Calu3 (cell line): ENCODE measurements around the gene SLC12A7. TPM values are rescaled to one million over a fixed set of nuclear protein-coding genes. Genes with fewer than 3 reads are reported as not detected.
"Not testable (repeated sequence)": the region's sequence is repeated elsewhere in the genome, so short reads cannot be mapped to it uniquely, and the experiment has no call there.

Experiments
- BruUV-seq: library from RNA; stranded (reverse); fragments of 400-500 nt; replicated peaks from 2 replicates; lab custom pipeline; 2021; lab: Mats Ljungman, UMichigan
- CTCF ChIA-PET: fragments of 300-600 bp; sonication (Branson Sonifier 250); formaldehyde crosslinking; loops from one replicate; lab custom pipeline; 2022; ENCODE audit warnings: antibody characterized with exemption; lab: Charles Lee
- DNase-seq: peaks from one replicate; pipeline ENCODE4 v3.0.0; 2022
- H3K27ac Mint-ChIP-seq: one replicate; pipeline ENCODE4 v1.8.0; 2022; ENCODE audit warnings: mixed read lengths; ENCODE audit not compliant: unreplicated experiment
- H3K27me3 Mint-ChIP-seq: one replicate; pipeline ENCODE4 v1.8.0; 2022; ENCODE audit warnings: mixed read lengths; ENCODE audit not compliant: unreplicated experiment
- H3K36me3 Mint-ChIP-seq: one replicate; pipeline ENCODE4 v1.8.0; 2022; ENCODE audit warnings: mild to moderate bottlenecking, moderate library complexity, mixed read lengths; ENCODE audit not compliant: insufficient read depth, unreplicated experiment
- H3K4me1 Mint-ChIP-seq: one replicate; pipeline ENCODE4 v1.8.0; 2022; ENCODE audit warnings: mild to moderate bottlenecking, low read depth, mixed read lengths; ENCODE audit not compliant: unreplicated experiment
- H3K4me3 Mint-ChIP-seq: one replicate; pipeline ENCODE4 v1.8.0; 2022; ENCODE audit warnings: mild to moderate bottlenecking, low read depth, moderate library complexity, mixed read lengths; ENCODE audit not compliant: unreplicated experiment
- H3K9me3 Mint-ChIP-seq: one replicate; pipeline ENCODE4 v1.8.0; 2022; ENCODE audit warnings: low read depth, mixed read lengths; ENCODE audit not compliant: unreplicated experiment
- intact Hi-C: fragments of 100-400 bp; cut with micrococcal nuclease; formaldehyde crosslinking; loops from one replicate; pipeline ENCODE4 v1.10.0; 2022; ENCODE audit not compliant: unreplicated experiment
- total RNA-seq: library from RNA; stranded (reverse); gene quantifications from 2 replicates; pipeline ENCODE4 v1.2.3, GENCODE V29; 2022
- TF ChIP-seq, protein P1 (sequence below): fragments of 200-600 bp; IDR thresholded peaks from one replicate; pipeline ENCODE4 v1.8.0; 2022; ENCODE audit warnings: antibody characterized with exemption; ENCODE audit not compliant: unreplicated experiment

Gene SLC12A7
- total RNA-seq, 1 experiment from 2014 or later, result 82.3 TPM

DNA sequence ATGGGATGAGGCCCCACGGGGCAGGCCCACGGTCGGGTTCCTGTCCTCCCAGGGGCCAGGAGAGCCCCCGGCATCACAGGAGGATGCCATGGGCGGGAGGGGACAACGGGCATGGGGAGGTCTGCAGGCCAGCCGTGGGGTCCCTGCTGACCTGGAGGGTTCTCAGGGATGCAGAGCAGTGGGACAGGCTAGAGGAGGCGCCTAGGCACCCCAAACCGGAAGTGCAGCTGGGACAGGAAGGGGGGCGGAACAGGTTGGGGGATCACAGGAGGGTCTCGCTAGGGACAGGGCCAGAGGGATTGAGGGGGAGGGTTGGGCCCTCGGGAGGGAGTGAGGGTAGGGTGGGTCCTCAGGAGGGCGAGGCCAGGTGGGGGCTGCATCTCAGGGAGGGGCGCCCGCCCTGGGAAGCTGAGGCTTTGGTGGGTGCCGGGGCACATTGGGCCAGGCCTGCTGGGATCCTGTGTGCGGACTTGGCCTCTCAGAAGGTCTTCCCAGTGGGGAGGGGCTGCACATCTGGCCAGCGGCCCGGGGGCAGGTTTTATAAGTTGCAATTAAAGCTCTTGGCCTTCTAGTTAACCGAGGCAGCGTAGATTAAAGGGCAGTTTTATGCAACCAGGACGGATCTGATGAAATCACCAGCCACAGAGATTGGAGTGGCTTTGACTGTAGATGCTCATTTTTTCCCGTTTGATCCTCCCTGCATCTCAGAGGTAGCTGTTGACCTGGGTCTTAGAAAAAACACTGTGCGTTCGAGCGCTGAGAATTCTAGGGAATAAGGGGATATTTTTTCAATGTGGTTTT lies 83.2 kb downstream of the SLC12A7 start:
- Mint-ChIP-seq H3K27me3 (peaks cover 37% of the 10 kb centered on the region), H3K27ac (no peak overlapping the region)

DNA sequence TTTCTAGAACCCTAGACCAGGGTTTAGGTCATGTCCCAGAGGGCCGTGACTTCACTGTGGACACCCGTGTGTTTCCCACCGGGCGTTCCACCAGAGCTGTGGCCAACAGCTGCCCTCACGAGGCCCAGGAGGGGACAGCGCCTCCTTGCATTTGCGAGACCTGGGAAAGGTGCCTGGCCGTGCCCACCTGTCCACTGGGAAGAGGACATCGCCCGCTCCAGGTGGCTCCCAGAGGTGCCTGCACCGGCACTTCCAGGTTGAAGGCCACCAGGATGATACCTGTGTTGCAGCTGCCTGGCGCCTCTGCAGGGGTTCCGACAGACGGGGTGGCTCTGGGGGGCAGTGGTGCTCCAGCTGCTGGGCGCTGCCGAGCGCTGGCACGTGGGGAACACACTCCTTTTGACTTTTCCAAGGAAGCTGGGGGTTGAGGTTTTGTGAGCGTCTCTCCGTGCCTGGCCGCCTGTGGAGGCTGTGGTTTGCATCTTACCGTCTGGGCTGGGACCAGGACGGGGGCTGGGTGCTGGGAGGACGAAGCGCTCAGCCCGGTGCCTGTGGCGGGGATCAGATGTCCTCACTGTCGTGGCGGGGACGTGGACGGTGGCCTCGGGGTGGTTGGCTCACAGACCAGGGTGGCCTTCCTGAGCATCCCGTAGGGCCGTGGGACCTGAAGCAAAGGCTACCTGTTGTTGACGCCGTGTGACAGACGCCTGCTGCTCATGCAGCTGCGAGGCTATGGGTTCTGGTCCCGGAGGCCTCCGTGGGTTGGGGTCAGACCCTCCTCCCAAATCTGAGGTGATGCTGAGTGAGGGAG lies 84.0 kb downstream of the SLC12A7 start:
- DNase-seq, result no peak

More for the DNA sequence above, 83.2 kb downstream of the SLC12A7 start:
- Mint-ChIP-seq H3K36me3 (no peaks in the 10 kb centered on the region), H3K4me1 (no peaks in the 10 kb centered on the region), H3K9me3 (no peaks in the 10 kb centered on the region), H3K4me3 (no peak overlapping the region)
- DNase-seq, result no peak
- CTCF ChIA-PET, result interaction anchor here (0.5 kb wide), 1 partner anchor 134 kb away, joined by 5 read pairs; no protein-coding TSS in a partner anchor
- no TSS peak for BruUV-seq
- intact Hi-C loops, result no loop called here
- TF ChIP-seq, protein P1, sequence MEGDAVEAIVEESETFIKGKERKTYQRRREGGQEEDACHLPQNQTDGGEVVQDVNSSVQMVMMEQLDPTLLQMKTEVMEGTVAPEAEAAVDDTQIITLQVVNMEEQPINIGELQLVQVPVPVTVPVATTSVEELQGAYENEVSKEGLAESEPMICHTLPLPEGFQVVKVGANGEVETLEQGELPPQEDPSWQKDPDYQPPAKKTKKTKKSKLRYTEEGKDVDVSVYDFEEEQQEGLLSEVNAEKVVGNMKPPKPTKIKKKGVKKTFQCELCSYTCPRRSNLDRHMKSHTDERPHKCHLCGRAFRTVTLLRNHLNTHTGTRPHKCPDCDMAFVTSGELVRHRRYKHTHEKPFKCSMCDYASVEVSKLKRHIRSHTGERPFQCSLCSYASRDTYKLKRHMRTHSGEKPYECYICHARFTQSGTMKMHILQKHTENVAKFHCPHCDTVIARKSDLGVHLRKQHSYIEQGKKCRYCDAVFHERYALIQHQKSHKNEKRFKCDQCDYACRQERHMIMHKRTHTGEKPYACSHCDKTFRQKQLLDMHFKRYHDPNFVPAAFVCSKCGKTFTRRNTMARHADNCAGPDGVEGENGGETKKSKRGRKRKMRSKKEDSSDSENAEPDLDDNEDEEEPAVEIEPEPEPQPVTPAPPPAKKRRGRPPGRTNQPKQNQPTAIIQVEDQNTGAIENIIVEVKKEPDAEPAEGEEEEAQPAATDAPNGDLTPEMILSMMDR, result no peak

DNA sequence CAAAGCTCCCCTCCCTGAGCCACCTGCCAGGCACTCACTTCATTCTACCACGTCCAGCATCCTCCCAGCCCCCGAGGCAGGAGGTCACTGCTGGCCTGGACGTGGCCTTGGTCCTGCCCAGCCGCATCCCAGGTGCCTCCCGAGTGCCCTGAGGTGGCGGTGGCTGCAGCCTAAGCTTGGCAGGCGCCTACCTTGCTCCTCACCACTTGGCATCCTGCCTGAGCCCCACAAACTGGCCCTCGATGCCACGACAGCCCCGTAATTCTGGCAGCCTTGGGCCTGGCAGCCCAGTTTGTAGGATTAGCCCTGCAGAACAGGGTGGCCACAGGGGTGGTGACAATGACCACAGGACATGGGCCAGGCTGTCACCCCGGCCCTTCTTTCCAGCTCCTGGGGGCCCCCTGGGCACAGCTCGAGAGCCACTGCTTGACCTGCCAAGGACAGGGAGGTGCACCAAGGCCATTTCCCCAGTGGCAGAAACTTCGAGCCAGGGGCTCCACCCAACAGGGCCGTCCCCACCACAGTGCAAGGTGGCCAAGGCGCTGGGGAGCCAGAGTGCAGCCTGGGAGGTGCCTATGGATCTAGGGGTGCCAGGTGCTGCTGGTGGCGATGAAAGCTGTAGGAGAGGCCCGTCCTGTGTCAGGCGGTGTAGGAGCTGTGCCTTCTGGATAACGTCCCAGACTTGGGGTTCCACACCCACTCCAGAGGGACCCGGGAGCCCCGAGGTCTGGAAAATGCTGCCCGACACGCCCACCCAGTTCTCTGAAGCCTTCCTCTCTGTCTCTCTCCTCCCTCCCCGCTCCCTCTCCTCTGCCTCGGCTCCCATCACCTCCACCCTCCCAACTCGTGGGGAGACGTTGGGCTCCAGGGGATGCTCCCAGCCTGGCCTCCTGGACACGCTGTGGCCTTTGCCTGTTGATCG lies 84.9 kb downstream of the SLC12A7 start:
- TF ChIP-seq, protein P1, result no peak
- DNase-seq, result no peak
- intact Hi-C loops, result no loop called here
- Mint-ChIP-seq H3K9me3 (no peaks in the 10 kb centered on the region), H3K4me3 (no peak overlapping the region), H3K27me3 (peaks cover 32% of the 10 kb centered on the region), H3K27ac (no peak overlapping the region), H3K4me1 (no peaks in the 10 kb centered on the region), H3K36me3 (no peaks in the 10 kb centered on the region)
- CTCF ChIA-PET, result no interaction called here
- no TSS peak for BruUV-seq

More for the DNA sequence above, 84.0 kb downstream of the SLC12A7 start:
- H3K4me3 Mint-ChIP-seq, result no peak overlapping the region
- H3K36me3 Mint-ChIP-seq, result no peaks in the 10 kb centered on the region
- intact Hi-C loops, result no loop called here
- TF ChIP-seq, protein P1, result no peak
- no peaks in the 10 kb centered on the region for H3K9me3 Mint-ChIP-seq
- CTCF ChIA-PET, result no interaction called here
- peaks cover 32% of the 10 kb centered on the region for H3K27me3 Mint-ChIP-seq
- H3K4me1 Mint-ChIP-seq, result no peaks in the 10 kb centered on the region
- BruUV-seq, result no TSS peak
- H3K27ac Mint-ChIP-seq, result no peak overlapping the region

DNA sequence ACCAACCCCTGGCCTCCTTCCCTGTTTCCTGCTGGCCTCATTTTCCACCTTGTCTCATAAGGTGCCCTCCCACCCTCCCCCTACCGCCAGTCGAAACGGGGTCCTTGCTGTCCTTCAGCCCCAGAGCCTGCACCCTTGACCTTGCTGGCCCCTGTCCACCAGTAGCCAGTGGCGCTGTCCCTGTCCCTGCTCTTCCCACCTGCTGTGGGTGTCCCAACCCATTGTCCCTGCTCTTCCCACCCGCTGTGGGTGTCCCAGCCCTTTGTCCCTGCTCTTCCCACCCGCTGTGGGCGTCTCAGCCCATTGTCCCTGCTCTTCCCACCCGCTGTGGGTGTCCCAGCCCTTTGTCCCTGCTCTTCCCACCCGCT lies 89.9 kb downstream of the SLC12A7 start:
- H3K27ac Mint-ChIP-seq, H3K9me3 Mint-ChIP-seq, DNase-seq, CTCF ChIA-PET, intact Hi-C loops, BruUV-seq, H3K4me3 Mint-ChIP-seq, H3K36me3 Mint-ChIP-seq, H3K4me1 Mint-ChIP-seq: not testable (repeated sequence)
- H3K27me3 Mint-ChIP-seq, result peaks cover 26% of the 10 kb centered on the region
